GM10266 (cell line): ENCODE measurements around the gene PHF19.

Experiments
- DNase-seq: peaks from one replicate; pipeline ENCODE4 v3.0.0; 2012; ENCODE audit errors: extremely low spot score
- CTCF ChIP-seq: IDR thresholded peaks from 2 replicates; pipeline ENCODE4 v1.5.1; 2012; ENCODE audit warnings: mild to moderate bottlenecking, low read depth; ENCODE audit not compliant: control insufficient read depth, insufficient read depth; ENCODE audit errors: missing control alignments

PHF19 gene

DNA sequence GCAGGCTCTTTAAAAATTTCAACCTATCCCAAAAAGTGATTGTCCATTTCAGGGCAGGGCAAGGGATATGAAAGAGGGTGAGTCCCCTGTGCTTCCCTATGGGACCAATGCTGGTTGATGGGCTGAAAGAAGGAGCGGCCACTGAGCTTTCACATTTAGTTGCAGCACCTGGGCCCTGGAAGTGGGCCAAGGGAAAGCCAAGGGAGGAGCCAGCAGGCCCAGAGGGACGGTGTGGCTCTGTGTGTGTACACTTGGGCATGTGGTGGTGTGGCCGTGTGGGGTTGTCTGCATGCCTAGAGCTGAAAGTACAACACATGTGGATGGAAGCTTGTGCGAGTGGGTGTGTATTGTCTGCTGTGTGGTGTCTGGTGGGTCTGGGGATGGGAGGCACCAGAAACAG, 20.3 kb downstream of the PHF19 start:
- no peak for DNase-seq
- TF ChIP-seq CTCF: no peak

DNA sequence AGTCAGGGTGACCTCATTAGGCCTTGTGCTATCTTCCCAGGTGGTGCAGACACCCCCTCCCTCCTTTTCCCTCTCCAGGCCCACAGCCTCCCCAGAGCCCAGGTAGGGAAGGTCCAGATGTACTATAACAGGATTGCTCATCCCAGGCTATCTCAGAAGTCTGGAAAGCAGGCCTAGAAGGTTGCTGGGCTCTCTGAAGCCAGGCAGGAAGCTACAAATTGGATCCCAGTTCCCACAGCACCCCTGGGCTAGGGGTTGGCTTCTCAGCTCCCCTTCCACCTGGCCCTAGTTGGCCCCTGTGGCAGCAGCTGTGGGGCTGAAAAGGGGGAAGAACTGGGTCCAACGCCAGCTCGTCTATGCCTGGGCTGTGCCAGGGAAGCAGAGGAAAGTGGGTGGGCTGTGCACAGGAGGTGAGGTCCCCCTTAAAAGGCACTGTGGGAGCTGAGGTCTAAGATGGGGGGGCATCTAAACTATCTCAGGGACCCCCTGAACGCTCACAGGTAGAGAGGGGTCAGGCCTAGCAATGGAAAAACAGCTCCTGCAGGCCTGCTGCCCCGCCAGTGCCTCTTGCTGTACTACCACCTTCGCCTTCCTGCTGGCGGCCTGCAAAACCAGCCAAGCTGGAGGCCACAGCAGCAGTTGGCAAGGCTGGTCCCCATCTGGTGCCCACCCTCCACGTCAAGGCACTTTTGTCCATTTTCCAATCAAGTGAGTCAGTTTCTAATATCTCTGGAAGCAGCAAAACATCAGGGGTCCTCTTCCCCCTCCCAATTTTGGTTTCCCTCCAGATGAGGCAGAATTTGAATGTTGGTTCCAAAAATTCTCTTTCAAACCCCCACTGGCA, 20.9 kb downstream of the PHF19 start:
- no peak for TF ChIP-seq CTCF
- DNase-seq: no peak

- no peak for TF ChIP-seq CTCF
- DNase-seq: no peak
Measured at GRCh38 chr9:120854596-120855327, 22.2 kb downstream of the PHF19 start.

DNA sequence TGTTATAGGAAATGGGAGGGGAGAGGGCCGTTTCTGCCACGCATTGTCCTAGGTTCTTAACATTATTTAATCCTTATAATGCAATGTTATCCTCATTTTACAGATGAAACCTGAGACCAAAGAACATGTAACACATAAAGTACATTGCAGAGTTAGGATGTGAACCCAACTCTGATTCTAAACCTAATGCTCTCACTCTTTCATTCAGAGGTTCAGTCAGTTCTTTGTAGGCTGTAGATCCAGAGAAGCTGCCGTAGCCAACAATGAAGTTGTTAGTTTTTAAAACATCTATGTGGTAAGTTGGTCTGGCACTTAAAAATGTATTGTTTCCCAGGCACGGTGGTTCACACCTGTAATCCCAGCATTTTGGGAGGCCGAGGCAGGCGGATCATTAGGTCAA, 23.8 kb downstream of the PHF19 start:
- TF ChIP-seq CTCF: no peak
- no peak for DNase-seq

DNA sequence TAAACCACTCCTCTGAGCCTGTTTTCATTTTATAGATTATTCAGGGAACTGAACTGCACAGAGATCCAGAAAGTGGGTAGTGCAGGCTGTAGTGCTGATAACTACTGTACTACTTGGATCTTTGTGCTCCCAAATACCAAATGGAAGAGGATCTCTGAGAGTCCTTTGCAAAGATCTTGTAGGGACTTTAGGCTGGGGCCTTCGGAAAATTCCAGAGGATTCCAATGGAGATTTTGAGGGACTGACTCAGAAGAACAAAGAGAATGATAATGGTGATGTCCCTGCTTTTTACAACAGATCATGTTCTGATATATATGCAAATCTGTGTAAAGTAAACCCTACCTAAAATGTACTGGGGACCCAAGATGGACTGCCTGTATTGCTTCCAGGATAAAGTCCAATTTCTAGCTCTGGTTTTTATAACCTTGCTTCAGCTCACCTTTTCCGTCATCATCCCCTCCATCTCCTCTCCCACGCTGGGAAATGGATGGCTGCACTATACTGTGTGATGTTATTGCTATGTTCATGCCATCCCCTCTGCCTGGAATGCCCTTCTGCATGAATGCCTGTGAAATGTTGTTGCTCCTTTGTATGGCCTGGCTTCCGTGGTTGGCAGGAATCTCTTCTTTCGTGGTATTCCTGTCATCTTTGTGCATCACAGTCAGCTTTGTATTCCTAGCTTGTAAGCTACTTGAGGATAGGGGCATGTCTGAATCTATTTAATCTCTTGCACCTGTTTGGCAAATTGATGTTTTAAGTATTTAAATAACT, 24.6 kb downstream of the PHF19 start:
- no peak for TF ChIP-seq CTCF
- no peak for DNase-seq

- no peak for TF ChIP-seq CTCF
- DNase-seq: no peak
Measured at GRCh38 chr9:120851449-120851848, 25.5 kb downstream of the PHF19 start.

- no peak for DNase-seq
- TF ChIP-seq CTCF: no peak
Measured at GRCh38 chr9:120850315-120850714, 26.7 kb downstream of the PHF19 start.
